ENCODE measurements around the gene DENND1B. TPM values are rescaled to one million over a fixed set of nuclear protein-coding genes. Genes with fewer than 3 reads are reported as not detected.

DENND1B gene
- total and polyA plus RNA-seq, 2 of the 8 experiments (the other 6 are each of a cell fraction or from before 2014, with no cell fraction given) = 0.74 to 3.3 TPM

- Histone ChIP-seq H3K9ac (replicated peaks in 1 of 4; ENCODE audit: extremely low read depth in 1 of 4, low read depth in 3 of 4, low read length in 3 of 4) (no peak overlapping the region), H2AK5ac (ENCODE audit: low read depth, low read length) (no peak overlapping the region), H3K18ac (ENCODE audit: extremely low read depth, low read length) (no peak overlapping the region), H2BK20ac (ENCODE audit: low read length) (no peak overlapping the region), H3K4me1 (replicated peaks in 1 of 4; ENCODE audit: control insufficient read depth in 3 of 4, insufficient read depth in 4 of 4, low read length in 3 of 4) (no peaks in the 10 kb centered on the region), H4K20me1 (replicated peaks in 1 of 2; ENCODE audit: control insufficient read depth in 1 of 2, insufficient read depth in 2 of 2, low read length in 2 of 2) (no peaks in the 10 kb centered on the region), H3K4ac (replicated peaks; ENCODE audit: insufficient read length, low read depth, low read length) (no peak overlapping the region), H3K79me1 (ENCODE audit: low read depth, low read length) (no peaks in the 10 kb centered on the region), H3K36me3 (ENCODE audit: control insufficient read depth in 2 of 4, insufficient read depth in 4 of 4, low read length in 3 of 4) (no peaks in the 10 kb centered on the region), H4K91ac (replicated peaks; ENCODE audit: insufficient read length, low read length) (no peak overlapping the region), H4K8ac (ENCODE audit: extremely low read depth, insufficient read depth, low read length) (no peak overlapping the region), H3K4me2 (ENCODE audit: insufficient read depth in 1 of 2, low read depth in 2 of 2, low read length in 2 of 2) (no peak overlapping the region), H3K9me3 (ENCODE audit: insufficient read depth in 2 of 2, low read depth in 1 of 2, low read length in 1 of 2) (no peaks in the 10 kb centered on the region; a peak in 1 of 4 replicates), H3K79me2 (ENCODE audit: control insufficient read depth in 1 of 2, insufficient read depth in 2 of 2, low read length in 2 of 2) (no peaks in the 10 kb centered on the region), H2AFZ (ENCODE audit: low read length) (no peak overlapping the region), H4K5ac (ENCODE audit: insufficient read length, low read depth, low read length) (no peak overlapping the region), H3K23ac (ENCODE audit: insufficient read length) (no peak overlapping the region), H3K4me3 (ENCODE audit: extremely low read depth in 1 of 4, insufficient read depth in 2 of 4, low read depth in 3 of 4, low read length in 4 of 4) (no peak overlapping the region), H2BK12ac (ENCODE audit: low read depth, low read length) (no peak overlapping the region), H3K23me2 (ENCODE audit: low read depth, low read length) (no peaks in the 10 kb centered on the region), H3K14ac (ENCODE audit: insufficient read length) (no peak overlapping the region), H3K27me3 (replicated peaks in 1 of 4; ENCODE audit: control insufficient read depth in 3 of 4, extremely low read depth in 1 of 4, insufficient read depth in 3 of 4, low read length in 3 of 4) (no peaks in the 10 kb centered on the region), H2BK5ac (ENCODE audit: low read depth, low read length) (no peak overlapping the region), H3K56ac (replicated peaks; ENCODE audit: insufficient read length, low read depth, low read length) (no peak overlapping the region), H3K27ac (ENCODE audit: low read depth, low read length) (no peak overlapping the region), H2BK120ac (replicated peaks; ENCODE audit: low read depth, low read length) (no peak overlapping the region), H2BK15ac (ENCODE audit: low read length) (no peak overlapping the region)
- ChIA-PET POLR2A (ENCODE audit: partially characterized antibody) (no interaction called here), CTCF (ENCODE audit: partially characterized antibody) (interaction anchor here (2.0 kb wide), 1 partner anchor 12 kb away, joined by 5 read pairs; no protein-coding TSS in a partner anchor)
- 69% methylated on average over 1 of the region's 1 CpG; no CpG with 5 or more reads in 1 of the 2 experiments for WGBS, 2 experiments (ENCODE audit: extremely low coverage in 1 of 2, insufficient coverage in 1 of 2, insufficient read length in 1 of 2, insufficient replicate concordance in 2 of 2, low coverage in 1 of 2, low lambda C conversion rate in 2 of 2, missing lambda C conversion rate in 1 of 2)
- no peak for DNase-seq (ENCODE audit: low read depth in 1 of 2, low spot score in 2 of 2)
- no peak for FAIRE-seq
- no peak for TF ChIP-seq RNF2 (IDR thresholded peaks at IDR 0.05; ENCODE audit: borderline replicate concordance, low read depth, low read length, missing control alignments, poor library complexity, severe bottlenecking)
- no peak for TF ChIP-seq EZH2 (IDR thresholded peaks at IDR 0.05; ENCODE audit: low read depth, low read length, severe bottlenecking)
- no peak for TF ChIP-seq BACH1 (IDR thresholded peaks at IDR 0.05; ENCODE audit: low read length)
- TF ChIP-seq CBX8 (IDR thresholded peaks at IDR 0.05; ENCODE audit: borderline replicate concordance, low read depth, low read length) = no peak
- TF ChIP-seq SIN3A (conservative IDR thresholded peaks at IDR 0.05 in 1 of 2, IDR thresholded peaks at IDR 0.05 in 1 of 2; ENCODE audit: low read depth in 1 of 2, low read length in 2 of 2) = no peak
- TF ChIP-seq KDM5A (IDR thresholded peaks at IDR 0.05; ENCODE audit: low read length) = no peak
- TF ChIP-seq POU5F1 (IDR thresholded peaks at IDR 0.05; ENCODE audit: low read depth, low read length) = no peak
- TF ChIP-seq ATF3 (IDR thresholded peaks at IDR 0.05; ENCODE audit: insufficient read depth, low read depth, low read length) = no peak
- TF ChIP-seq HDAC2 (IDR thresholded peaks at IDR 0.05; ENCODE audit: borderline replicate concordance in 1 of 2, low read depth in 2 of 2, low read length in 2 of 2) = no peak
- no peak for TF ChIP-seq ZNF274 (IDR thresholded peaks at IDR 0.05; ENCODE audit: borderline replicate concordance, extremely low read depth, low read length)
- no peak for TF ChIP-seq RFX5 (IDR thresholded peaks at IDR 0.05; ENCODE audit: borderline replicate concordance, low read depth, low read length)
- no peak for TF ChIP-seq SP2 (IDR thresholded peaks at IDR 0.05; ENCODE audit: low read length)
- no peak for TF ChIP-seq CHD1 (IDR thresholded peaks at IDR 0.05; ENCODE audit: low read depth, low read length)
These were observed 30.3 kb downstream of the DENND1B start for GRCh38 chr1:197744979-197745378.

All from H1 (cell line).